ENCODE data around the gene CDYL2. TPM values are rescaled to one million over a fixed set of nuclear protein-coding genes. Genes with fewer than 3 reads are reported as not detected.
"Not testable (repeated sequence)": the region's sequence is repeated elsewhere in the genome, so short reads cannot be mapped to it uniquely, and the experiment has no call there.

The CDYL2 gene
- total and polyA plus RNA-seq, 4 donors = 0.46 to 12.8 (median 5.2) TPM

DNA sequence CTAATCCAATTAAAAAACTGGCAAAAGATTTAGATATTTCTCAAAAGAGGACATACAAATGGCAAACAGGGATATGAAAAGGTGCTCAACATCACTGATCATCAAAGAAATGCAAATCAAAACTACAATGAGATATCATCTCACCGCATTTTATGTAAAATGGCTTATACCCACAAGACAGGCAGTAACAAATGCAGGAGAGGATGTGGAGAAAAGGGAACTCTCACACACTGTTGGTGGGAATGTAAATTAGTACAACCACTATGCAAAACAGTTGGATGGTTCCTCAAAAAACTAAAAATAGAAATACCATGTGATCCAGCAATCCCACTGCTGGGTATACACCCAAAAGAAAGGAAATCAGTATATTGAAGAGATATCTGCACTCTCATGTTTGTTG is 154.1 kb downstream of the CDYL2 start:
- 95 to 96% methylated on average over 1 of the region's 1 CpG for whole genome bisulfite sequencing, 2 donors

DNA sequence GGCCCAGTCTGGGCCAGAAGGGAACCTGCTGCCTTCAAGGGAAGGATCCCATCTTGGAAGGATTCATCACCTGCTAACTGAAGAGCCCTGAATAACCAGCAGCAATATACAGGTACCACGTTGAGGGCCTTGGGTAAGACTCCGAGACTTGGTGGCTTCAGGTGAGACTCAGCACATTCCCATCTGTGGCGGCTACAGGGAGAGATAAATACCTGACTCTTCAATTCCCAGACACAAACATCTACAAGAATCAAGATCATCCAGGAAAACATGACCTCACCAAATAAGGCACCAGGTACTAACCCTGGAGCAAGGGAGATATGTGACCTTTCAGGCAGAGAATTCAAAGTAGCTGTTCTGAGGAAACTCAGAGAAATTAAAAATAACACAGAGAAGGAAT is 164.1 kb downstream of the CDYL2 start:
- Histone ChIP-seq H3K4me3 (ENCODE audit: low read length in 2 of 2) (no peak overlapping the region), H3K4me1 (ENCODE audit: control insufficient read depth in 1 of 2, insufficient read depth in 2 of 2, low read length in 2 of 2) (no peaks in the 10 kb centered on the region), H3K9me3 (ENCODE audit: control insufficient read depth, low read length) (peaks cover 2% of the 10 kb centered on the region), H3K36me3 (ENCODE audit: control insufficient read depth in 1 of 2, insufficient read depth in 2 of 2, low read length in 1 of 2) (no peaks in the 10 kb centered on the region), H3K27me3 (ENCODE audit: control insufficient read depth in 1 of 2, insufficient read depth in 2 of 2, low read length in 1 of 2) (no peaks in the 10 kb centered on the region), H3K27ac (ENCODE audit: low read depth in 1 of 2, low read length in 2 of 2) (no peak overlapping the region)
- no peak for ATAC-seq (ENCODE audit: low FRiP score)
- WGBS, 2 donors = 95 to 96% methylated on average over 3 of the region's 3 CpGs
- no peak for DNase-seq
- intact Hi-C loops (cut with DNase I) = no loop called here

More for the DNA sequence above, 154.1 kb downstream of the CDYL2 start:
- H3K9me3 ChIP-seq (ENCODE audit: control insufficient read depth, low read length); H3K36me3 ChIP-seq (ENCODE audit: control insufficient read depth in 1 of 2, insufficient read depth in 2 of 2, low read length in 1 of 2); DNase-seq; H3K27me3 ChIP-seq (ENCODE audit: control insufficient read depth in 1 of 2, insufficient read depth in 2 of 2, low read length in 1 of 2); ATAC-seq (ENCODE audit: low FRiP score); H3K4me1 ChIP-seq (ENCODE audit: control insufficient read depth in 1 of 2, insufficient read depth in 2 of 2, low read length in 2 of 2); intact Hi-C loops (cut with DNase I); H3K27ac ChIP-seq (ENCODE audit: low read depth in 1 of 2, low read length in 2 of 2); H3K4me3 ChIP-seq (ENCODE audit: low read length in 2 of 2): not testable (repeated sequence)

GRCh38 chr16:80639636-80640035 is 164.8 kb downstream of the CDYL2 start:
- no peak overlapping the region for H3K27ac ChIP-seq (ENCODE audit: low read depth in 1 of 2, low read length in 2 of 2)
- DNase-seq (no peak), ATAC-seq (ENCODE audit: low FRiP score) (no peak)
- no peak overlapping the region for H3K4me3 ChIP-seq (ENCODE audit: low read length in 2 of 2)
- intact Hi-C loops (cut with DNase I) = no loop called here
- no peaks in the 10 kb centered on the region for H3K36me3 ChIP-seq (ENCODE audit: control insufficient read depth in 1 of 2, insufficient read depth in 2 of 2, low read length in 1 of 2)
- 81 to 87% methylated on average over 6 of the region's 6 CpGs for WGBS, 2 donors
- H3K4me1 ChIP-seq (ENCODE audit: control insufficient read depth in 1 of 2, insufficient read depth in 2 of 2, low read length in 2 of 2) = no peaks in the 10 kb centered on the region
- no peaks in the 10 kb centered on the region for H3K27me3 ChIP-seq (ENCODE audit: control insufficient read depth in 1 of 2, insufficient read depth in 2 of 2, low read length in 1 of 2)
- peaks cover 2% of the 10 kb centered on the region for H3K9me3 ChIP-seq (ENCODE audit: control insufficient read depth, low read length)

- Histone ChIP-seq H3K4me3 (ENCODE audit: low read length in 2 of 2) (no peak overlapping the region), H3K9me3 (ENCODE audit: control insufficient read depth, low read length) (peaks cover 3% of the 10 kb centered on the region), H3K27me3 (ENCODE audit: control insufficient read depth in 1 of 2, insufficient read depth in 2 of 2, low read length in 1 of 2) (no peaks in the 10 kb centered on the region), H3K36me3 (ENCODE audit: control insufficient read depth in 1 of 2, insufficient read depth in 2 of 2, low read length in 1 of 2) (no peaks in the 10 kb centered on the region), H3K27ac (ENCODE audit: low read depth in 1 of 2, low read length in 2 of 2) (no peak overlapping the region), H3K4me1 (ENCODE audit: control insufficient read depth in 1 of 2, insufficient read depth in 2 of 2, low read length in 2 of 2) (no peaks in the 10 kb centered on the region)
- WGBS, 2 donors = 86 to 87% methylated on average over 4 of the region's 4 CpGs
- intact Hi-C loops (cut with DNase I) = no loop called here
- DNase-seq = no peak
- ATAC-seq (ENCODE audit: low FRiP score) = no peak
Observed at GRCh38 chr16:80637621-80638020, 166.8 kb downstream of the CDYL2 start.

- H3K4me3 ChIP-seq (ENCODE audit: low read length in 2 of 2) = no peak overlapping the region
- DNase-seq = no peak
- no peaks in the 10 kb centered on the region for H3K4me1 ChIP-seq (ENCODE audit: control insufficient read depth in 1 of 2, insufficient read depth in 2 of 2, low read length in 2 of 2)
- H3K27ac ChIP-seq (ENCODE audit: low read depth in 1 of 2, low read length in 2 of 2) = no peak overlapping the region
- H3K27me3 ChIP-seq (ENCODE audit: control insufficient read depth in 1 of 2, insufficient read depth in 2 of 2, low read length in 1 of 2) = no peaks in the 10 kb centered on the region
- H3K9me3 ChIP-seq (ENCODE audit: control insufficient read depth, low read length) = peaks cover 6% of the 10 kb centered on the region
- intact Hi-C loops (cut with DNase I) = no loop called here
- WGBS, 2 donors = 95 to 96% methylated on average over 3 of the region's 3 CpGs
- no peak for ATAC-seq (ENCODE audit: low FRiP score)
- H3K36me3 ChIP-seq (ENCODE audit: control insufficient read depth in 1 of 2, insufficient read depth in 2 of 2, low read length in 1 of 2) = no peaks in the 10 kb centered on the region
Observed at GRCh38 chr16:80631581-80631980, 172.8 kb downstream of the CDYL2 start.

- WGBS, 2 donors = 74 to 78% methylated on average over 3 of the region's 3 CpGs
- DNase-seq (no peak), ATAC-seq (ENCODE audit: low FRiP score) (no peak)
- peaks cover 9% of the 10 kb centered on the region for H3K9me3 ChIP-seq (ENCODE audit: control insufficient read depth, low read length)
- no peaks in the 10 kb centered on the region for H3K36me3 ChIP-seq (ENCODE audit: control insufficient read depth in 1 of 2, insufficient read depth in 2 of 2, low read length in 1 of 2)
- intact Hi-C loops (cut with DNase I) = no loop called here
- H3K4me3 ChIP-seq (ENCODE audit: low read length in 2 of 2) = no peak overlapping the region
- H3K4me1 ChIP-seq (ENCODE audit: control insufficient read depth in 1 of 2, insufficient read depth in 2 of 2, low read length in 2 of 2) = no peaks in the 10 kb centered on the region
- no peaks in the 10 kb centered on the region for H3K27me3 ChIP-seq (ENCODE audit: control insufficient read depth in 1 of 2, insufficient read depth in 2 of 2, low read length in 1 of 2)
- no peak overlapping the region for H3K27ac ChIP-seq (ENCODE audit: low read depth in 1 of 2, low read length in 2 of 2)
Observed at GRCh38 chr16:80628254-80628653, 176.1 kb downstream of the CDYL2 start.

DNA sequence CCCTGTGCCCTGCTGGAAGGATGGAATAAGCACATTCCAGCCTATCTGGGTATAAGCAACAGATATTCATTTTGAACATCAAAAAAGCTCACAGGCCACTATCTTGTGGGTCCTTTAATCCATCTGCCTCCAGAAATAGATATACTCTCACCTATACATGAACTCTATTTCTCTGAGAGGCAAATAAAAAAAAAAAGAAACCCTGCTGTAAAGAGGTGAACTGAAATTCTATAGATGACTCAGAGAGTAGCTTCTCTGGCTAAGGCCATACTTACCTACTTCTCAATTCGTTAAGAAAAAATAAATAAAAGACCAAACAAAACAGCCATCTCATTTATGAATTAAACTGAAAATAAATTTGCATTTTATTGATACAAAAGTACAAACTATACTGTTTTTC is 177.3 kb downstream of the CDYL2 start:
- no peak for ATAC-seq (ENCODE audit: low FRiP score)
- no peaks in the 10 kb centered on the region for H3K36me3 ChIP-seq (ENCODE audit: control insufficient read depth in 1 of 2, insufficient read depth in 2 of 2, low read length in 1 of 2)
- WGBS, 2 donors = 57 to 79% methylated on average over 1 of the region's 1 CpG
- no peaks in the 10 kb centered on the region for H3K4me1 ChIP-seq (ENCODE audit: control insufficient read depth in 1 of 2, insufficient read depth in 2 of 2, low read length in 2 of 2)
- H3K27ac ChIP-seq (ENCODE audit: low read depth in 1 of 2, low read length in 2 of 2) = no peak overlapping the region
- H3K9me3 ChIP-seq (ENCODE audit: control insufficient read depth, low read length) = peaks cover 7% of the 10 kb centered on the region
- no peak for DNase-seq
- no peaks in the 10 kb centered on the region for H3K27me3 ChIP-seq (ENCODE audit: control insufficient read depth in 1 of 2, insufficient read depth in 2 of 2, low read length in 1 of 2)
- intact Hi-C loops (cut with DNase I) = no loop called here
- no peak overlapping the region for H3K4me3 ChIP-seq (ENCODE audit: low read length in 2 of 2)

DNA sequence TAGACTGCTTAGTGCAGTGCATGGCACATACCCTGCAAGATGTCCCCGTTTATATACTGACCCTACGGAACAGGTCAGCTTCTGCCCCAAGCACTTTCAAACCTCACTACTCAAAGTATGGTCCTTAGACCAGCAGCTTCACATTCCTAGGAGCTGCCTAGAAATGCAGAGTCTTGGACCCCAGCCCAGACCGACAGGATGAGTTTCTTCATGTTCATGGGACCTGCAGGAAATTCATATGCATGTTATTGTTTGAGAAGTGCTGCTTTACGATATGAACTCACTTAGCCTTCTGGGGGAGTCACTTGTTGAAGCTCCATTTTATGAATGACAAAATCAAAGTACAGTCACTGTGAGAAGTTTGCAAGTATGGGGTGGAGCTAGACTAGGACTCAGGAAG is 181.0 kb downstream of the CDYL2 start:
- Histone ChIP-seq H3K36me3 (ENCODE audit: control insufficient read depth in 1 of 2, insufficient read depth in 2 of 2, low read length in 1 of 2) (no peaks in the 10 kb centered on the region), H3K4me1 (ENCODE audit: control insufficient read depth in 1 of 2, insufficient read depth in 2 of 2, low read length in 2 of 2) (no peaks in the 10 kb centered on the region), H3K27me3 (ENCODE audit: control insufficient read depth in 1 of 2, insufficient read depth in 2 of 2, low read length in 1 of 2) (no peaks in the 10 kb centered on the region), H3K4me3 (ENCODE audit: low read length in 2 of 2) (no peak overlapping the region), H3K9me3 (ENCODE audit: control insufficient read depth, low read length) (peaks cover 6% of the 10 kb centered on the region), H3K27ac (ENCODE audit: low read depth in 1 of 2, low read length in 2 of 2) (no peak overlapping the region)
- no peak for DNase-seq
- ATAC-seq (ENCODE audit: low FRiP score) = no peak
- intact Hi-C loops (cut with DNase I) = no loop called here
- 47 to 49% methylated on average over 4 of the region's 4 CpGs for WGBS, 2 donors

GRCh38 chr16:80622007-80622406 is 182.4 kb downstream of the CDYL2 start:
- Histone ChIP-seq H3K27me3 (ENCODE audit: control insufficient read depth in 1 of 2, insufficient read depth in 2 of 2, low read length in 1 of 2) (no peaks in the 10 kb centered on the region), H3K36me3 (ENCODE audit: control insufficient read depth in 1 of 2, insufficient read depth in 2 of 2, low read length in 1 of 2) (no peaks in the 10 kb centered on the region), H3K4me3 (ENCODE audit: low read length in 2 of 2) (no peak overlapping the region), H3K9me3 (ENCODE audit: control insufficient read depth, low read length) (peaks cover 4% of the 10 kb centered on the region), H3K27ac (ENCODE audit: low read depth in 1 of 2, low read length in 2 of 2) (no peak overlapping the region), H3K4me1 (ENCODE audit: control insufficient read depth in 1 of 2, insufficient read depth in 2 of 2, low read length in 2 of 2) (no peaks in the 10 kb centered on the region)
- intact Hi-C loops (cut with DNase I) = no loop called here
- ATAC-seq (ENCODE audit: low FRiP score) = no peak
- no peak for DNase-seq
- 94 to 97% methylated on average over 3 of the region's 3 CpGs for WGBS, 2 donors

All from aorta (tissue), 5 donors.